ENCODE results near the gene STOM. TPM values are rescaled to one million over a fixed set of nuclear protein-coding genes. Genes with fewer than 3 reads are reported as not detected.

The STOM gene
- total RNA-seq, 1 experiment from 2014 or later, result 72.4 TPM

DNA sequence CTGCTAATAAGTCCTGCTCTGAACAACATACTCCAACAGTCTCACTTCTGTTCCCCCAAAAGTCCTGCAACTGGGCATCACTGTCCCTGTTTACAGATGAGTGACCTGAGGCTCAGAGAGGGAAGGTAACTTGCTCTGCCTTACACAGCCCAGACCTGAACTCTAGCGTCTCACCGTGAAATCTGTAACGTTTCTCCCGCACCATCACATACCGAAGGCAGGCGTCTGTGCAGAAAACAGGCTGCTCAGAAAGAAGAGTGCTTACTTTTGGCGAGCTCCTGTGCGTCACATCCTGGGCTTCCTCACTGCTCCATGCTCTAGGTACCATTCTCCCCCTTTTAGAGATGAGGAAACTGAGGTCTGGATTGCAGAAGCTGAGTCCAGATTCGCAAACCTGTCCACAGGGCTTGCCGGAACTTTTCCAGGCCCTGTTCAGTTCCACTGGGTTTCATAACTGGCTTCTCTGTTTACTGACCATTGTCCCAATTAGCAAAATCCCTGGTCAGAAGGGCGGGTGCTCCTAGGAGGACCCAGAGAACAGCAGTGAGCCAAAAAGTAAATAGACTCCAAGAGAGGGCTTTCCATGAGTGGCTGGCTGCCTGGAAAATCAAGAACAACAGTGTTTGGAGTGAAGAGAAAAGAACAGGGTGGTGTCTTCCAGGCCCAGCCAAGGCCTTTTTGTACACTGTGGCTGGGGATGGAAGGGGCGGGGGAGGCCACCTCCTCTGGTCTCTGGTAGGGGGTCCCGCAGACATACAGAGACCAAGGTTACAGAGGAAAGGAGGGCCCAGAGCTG is 75.0 kb downstream of the STOM start:
- H3K9me3 ChIP-seq (ENCODE audit: low read depth, low read length, poor library complexity, severe bottlenecking), result no peaks in the 10 kb centered on the region
- peaks cover 19% of the 10 kb centered on the region for H3K4me1 ChIP-seq (ENCODE audit: insufficient read depth, low read length, poor library complexity, severe bottlenecking)
- no peak for DNase-seq (ENCODE audit: low spot score)
- no TSS peak for BruUV-seq (replicated peaks)
- POLR2A ChIA-PET (ENCODE audit: low non-redundant PET), result no interaction called here
- H3K27me3 ChIP-seq (replicated peaks; ENCODE audit: insufficient read depth, low read depth, low read length, poor library complexity), result no peaks in the 10 kb centered on the region
- intact Hi-C loops (cut with micrococcal nuclease; ENCODE audit: unreplicated experiment), result no loop called here
- TF ChIP-seq, protein P1, sequence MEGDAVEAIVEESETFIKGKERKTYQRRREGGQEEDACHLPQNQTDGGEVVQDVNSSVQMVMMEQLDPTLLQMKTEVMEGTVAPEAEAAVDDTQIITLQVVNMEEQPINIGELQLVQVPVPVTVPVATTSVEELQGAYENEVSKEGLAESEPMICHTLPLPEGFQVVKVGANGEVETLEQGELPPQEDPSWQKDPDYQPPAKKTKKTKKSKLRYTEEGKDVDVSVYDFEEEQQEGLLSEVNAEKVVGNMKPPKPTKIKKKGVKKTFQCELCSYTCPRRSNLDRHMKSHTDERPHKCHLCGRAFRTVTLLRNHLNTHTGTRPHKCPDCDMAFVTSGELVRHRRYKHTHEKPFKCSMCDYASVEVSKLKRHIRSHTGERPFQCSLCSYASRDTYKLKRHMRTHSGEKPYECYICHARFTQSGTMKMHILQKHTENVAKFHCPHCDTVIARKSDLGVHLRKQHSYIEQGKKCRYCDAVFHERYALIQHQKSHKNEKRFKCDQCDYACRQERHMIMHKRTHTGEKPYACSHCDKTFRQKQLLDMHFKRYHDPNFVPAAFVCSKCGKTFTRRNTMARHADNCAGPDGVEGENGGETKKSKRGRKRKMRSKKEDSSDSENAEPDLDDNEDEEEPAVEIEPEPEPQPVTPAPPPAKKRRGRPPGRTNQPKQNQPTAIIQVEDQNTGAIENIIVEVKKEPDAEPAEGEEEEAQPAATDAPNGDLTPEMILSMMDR (conservative IDR thresholded peaks at IDR 0.05; ENCODE audit: low read depth, low read length), result no peak
- TF ChIP-seq EZH2 (IDR thresholded peaks at IDR 0.05; ENCODE audit: borderline replicate concordance, low read depth, low read length, poor library complexity, severe bottlenecking), result no peak
- no peaks in the 10 kb centered on the region for H3K36me3 ChIP-seq (ENCODE audit: insufficient read depth, low read length, poor library complexity, severe bottlenecking)
- CTCF ChIA-PET, result no interaction called here
- H3K4me3 ChIP-seq (ENCODE audit: low read depth, low read length, poor library complexity, severe bottlenecking), result no peak overlapping the region
- H3K27ac ChIP-seq (ENCODE audit: low read depth, low read length, poor library complexity, severe bottlenecking), result no peak overlapping the region

DNA sequence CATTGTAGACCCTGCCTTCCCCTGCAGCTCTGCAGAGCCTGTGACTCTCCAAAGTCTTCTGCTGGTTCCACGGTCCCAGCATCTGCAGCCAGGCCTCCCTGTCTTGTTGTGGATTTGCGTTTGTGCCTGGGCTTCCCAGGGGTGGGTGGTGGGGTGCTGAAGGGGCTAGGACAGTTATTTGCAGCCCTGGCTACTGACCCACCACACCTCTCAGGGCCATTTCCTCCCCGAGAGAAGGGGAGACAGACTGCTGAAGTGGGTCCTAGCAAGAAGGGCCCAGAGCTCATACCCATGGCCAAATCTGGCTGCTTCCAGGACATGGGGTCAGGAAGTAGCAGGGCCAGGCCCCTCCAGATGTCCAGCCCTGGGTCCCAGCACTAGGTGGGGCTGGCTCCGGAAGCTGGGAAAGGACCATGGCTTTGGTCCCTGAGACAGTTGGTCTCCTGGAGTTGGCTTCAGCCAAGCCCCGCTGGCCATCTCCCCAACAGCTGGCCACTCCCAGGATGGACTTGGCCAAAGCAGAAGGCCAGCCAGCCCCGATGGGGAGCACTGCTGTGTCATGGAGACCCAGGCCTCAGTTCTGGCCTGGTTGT is 75.8 kb downstream of the STOM start:
- ChIA-PET CTCF (no interaction called here), POLR2A (ENCODE audit: low non-redundant PET) (no interaction called here)
- no peak overlapping the region for H3K27ac ChIP-seq (ENCODE audit: low read depth, low read length, poor library complexity, severe bottlenecking)
- no peak for TF ChIP-seq EZH2 (IDR thresholded peaks at IDR 0.05; ENCODE audit: borderline replicate concordance, low read depth, low read length, poor library complexity, severe bottlenecking)
- TF ChIP-seq, protein P1 (conservative IDR thresholded peaks at IDR 0.05; ENCODE audit: low read depth, low read length), result no peak
- no TSS peak for BruUV-seq (replicated peaks)
- H3K36me3 ChIP-seq (ENCODE audit: insufficient read depth, low read length, poor library complexity, severe bottlenecking), result no peaks in the 10 kb centered on the region
- H3K4me3 ChIP-seq (ENCODE audit: low read depth, low read length, poor library complexity, severe bottlenecking), result no peak overlapping the region
- peaks cover 26% of the 10 kb centered on the region for H3K4me1 ChIP-seq (ENCODE audit: insufficient read depth, low read length, poor library complexity, severe bottlenecking)
- no peaks in the 10 kb centered on the region for H3K9me3 ChIP-seq (ENCODE audit: low read depth, low read length, poor library complexity, severe bottlenecking)
- DNase-seq (ENCODE audit: low spot score), result no peak
- no peaks in the 10 kb centered on the region for H3K27me3 ChIP-seq (replicated peaks; ENCODE audit: insufficient read depth, low read depth, low read length, poor library complexity)
- intact Hi-C loops (cut with micrococcal nuclease; ENCODE audit: unreplicated experiment), result no loop called here

DNA sequence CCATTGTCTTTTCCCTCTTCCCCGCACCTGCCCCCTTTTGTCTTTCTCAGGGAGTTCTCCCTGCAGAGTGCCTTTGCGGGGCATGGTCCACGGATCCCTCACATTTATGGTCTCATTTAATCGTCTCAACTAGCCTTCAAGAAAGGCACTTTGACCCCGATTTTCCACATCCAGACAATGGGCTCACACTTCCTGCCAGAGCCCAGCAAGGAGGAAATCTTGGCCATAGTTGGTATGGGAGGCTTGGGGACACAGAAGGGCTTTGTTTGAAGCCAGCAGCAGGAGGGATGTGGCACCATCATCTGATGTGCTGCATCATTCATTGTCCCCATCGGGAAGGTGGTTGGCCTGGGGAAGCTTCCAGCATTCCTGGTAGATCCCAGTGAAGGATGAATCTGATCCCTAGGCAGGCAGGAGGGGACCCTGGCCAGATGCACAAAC is 77.2 kb downstream of the STOM start:
- no peak overlapping the region for H3K27ac ChIP-seq (ENCODE audit: low read depth, low read length, poor library complexity, severe bottlenecking)
- no peak for TF ChIP-seq EZH2 (IDR thresholded peaks at IDR 0.05; ENCODE audit: borderline replicate concordance, low read depth, low read length, poor library complexity, severe bottlenecking)
- TF ChIP-seq, protein P1 (conservative IDR thresholded peaks at IDR 0.05; ENCODE audit: low read depth, low read length), result no peak
- H3K4me1 ChIP-seq (ENCODE audit: insufficient read depth, low read length, poor library complexity, severe bottlenecking), result peaks cover 32% of the 10 kb centered on the region
- DNase-seq (ENCODE audit: low spot score), result no peak
- CTCF ChIA-PET, result no interaction called here
- intact Hi-C loops (cut with micrococcal nuclease; ENCODE audit: unreplicated experiment), result no loop called here
- H3K4me3 ChIP-seq (ENCODE audit: low read depth, low read length, poor library complexity, severe bottlenecking), result no peak overlapping the region
- POLR2A ChIA-PET (ENCODE audit: low non-redundant PET), result no interaction called here
- H3K27me3 ChIP-seq (replicated peaks; ENCODE audit: insufficient read depth, low read depth, low read length, poor library complexity), result no peaks in the 10 kb centered on the region
- H3K36me3 ChIP-seq (ENCODE audit: insufficient read depth, low read length, poor library complexity, severe bottlenecking), result no peaks in the 10 kb centered on the region
- no peaks in the 10 kb centered on the region for H3K9me3 ChIP-seq (ENCODE audit: low read depth, low read length, poor library complexity, severe bottlenecking)
- no TSS peak for BruUV-seq (replicated peaks)

Data from A673 (cell line).